SK-N-MC (cell line): ENCODE measurements around the gene DLG2.
A peak's percentile ranks its signal among the peaks of the same experiment; 100 is the strongest.

Experiments used
- DNase-seq: peaks from one replicate; pipeline ENCODE4 v3.0.0-alpha.2; 2011; ENCODE audit warnings: low read depth, low spot score
- H3K27ac ChIP-seq: fragments of 200-600 bp; sonication (generic); 2 replicates; pipeline ENCODE4 v1.5.1; 2016; ENCODE audit warnings: mixed run types
- H3K36me3 ChIP-seq: fragments of 200-600 bp; sonication (generic); 2 replicates; pipeline ENCODE4 v1.6.1; 2017; ENCODE audit warnings: antibody characterized with exemption, low read length, mixed read lengths; ENCODE audit not compliant: insufficient read depth
- H3K4me3 ChIP-seq: fragments of 200-600 bp; sonication (generic); 2 replicates; pipeline ENCODE4 v1.5.1; 2016
- H3K9ac ChIP-seq: fragments of 200-600 bp; sonication (generic); 2 replicates; pipeline ENCODE4 v1.8.0; 2017; ENCODE audit warnings: mixed run types, mixed read lengths; ENCODE audit not compliant: insufficient read length
- H3K9me3 ChIP-seq: fragments of 200-600 bp; sonication (generic); 2 replicates; pipeline ENCODE4 v1.6.1; 2017; ENCODE audit warnings: low read depth, mild to moderate bottlenecking, antibody characterized with exemption, low read length, moderate library complexity, mixed read lengths
- EZH2 ChIP-seq: fragments of 200-600 bp; sonication (generic); IDR thresholded peaks from one replicate; pipeline ENCODE4 v1.6.1; 2017; ENCODE audit warnings: antibody characterized with exemption
- FOXP2 ChIP-seq: optimal IDR thresholded peaks from 2 replicates; pipeline ENCODE3; 2011; ENCODE audit warnings: mild to moderate bottlenecking, moderate library complexity; ENCODE audit not compliant: insufficient read depth; ENCODE audit errors: extremely low read length, control extremely low read depth
- POLR2AphosphoS5 ChIP-seq: IDR thresholded peaks from 2 replicates; pipeline ENCODE4 v1.6.1; 2012; ENCODE audit warnings: mild to moderate bottlenecking, low read depth, low read length, borderline replicate concordance

Gene DLG2

DNA sequence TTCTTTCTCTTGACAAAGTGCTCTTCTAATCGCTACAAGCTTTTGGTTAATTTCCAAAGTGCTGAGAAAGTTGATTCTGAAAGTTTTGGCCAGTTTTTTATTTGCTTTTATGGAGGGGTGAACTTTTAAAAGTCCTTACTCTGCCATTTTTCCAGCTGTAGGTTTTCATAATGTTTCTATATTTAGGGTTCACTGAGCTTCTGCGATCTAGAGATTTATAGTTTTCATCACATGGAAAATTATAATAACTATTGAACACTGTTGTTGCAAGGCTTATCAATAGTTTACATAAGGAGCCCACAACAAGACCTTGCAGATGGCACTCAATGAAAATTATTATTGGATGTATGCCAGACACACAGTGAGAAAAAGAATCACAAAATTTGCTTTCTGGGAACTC, 55.1 kb downstream of the DLG2 start:
- Histone ChIP-seq H3K9me3 (no peaks in the 10 kb centered on the region), H3K9ac (no peak overlapping the region), H3K4me3 (no peak overlapping the region), H3K36me3 (no peaks in the 10 kb centered on the region), H3K27ac (no peak overlapping the region)
- no peak for DNase-seq
- TF ChIP-seq EZH2 (no peak), FOXP2 (no peak), POLR2AphosphoS5 (no peak)

DNA sequence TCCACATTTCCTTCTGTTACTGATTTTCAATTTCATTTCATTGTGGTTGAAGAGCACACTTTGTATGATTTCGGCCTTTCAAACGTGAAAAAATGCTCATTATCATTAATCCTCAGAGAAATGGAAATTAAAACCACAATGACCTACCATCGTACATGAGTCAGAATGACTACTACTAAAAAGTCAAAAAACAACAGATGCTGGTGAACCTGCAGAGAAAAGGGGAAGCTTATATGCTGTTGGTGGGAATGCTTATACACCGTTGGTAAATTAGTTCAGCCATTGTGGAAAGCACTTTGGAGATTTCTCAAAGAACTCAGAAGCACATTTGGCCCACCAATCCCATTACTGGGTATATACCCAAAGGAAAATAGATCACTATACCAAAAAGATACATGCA, 57.6 kb downstream of the DLG2 start:
- Histone ChIP-seq H3K4me3 (no peak overlapping the region), H3K27ac (no peak overlapping the region), H3K36me3 (no peaks in the 10 kb centered on the region), H3K9me3 (no peaks in the 10 kb centered on the region), H3K9ac (no peak overlapping the region)
- DNase-seq: no peak
- TF ChIP-seq POLR2AphosphoS5 (no peak), EZH2 (no peak), FOXP2 (no peak)

DNA sequence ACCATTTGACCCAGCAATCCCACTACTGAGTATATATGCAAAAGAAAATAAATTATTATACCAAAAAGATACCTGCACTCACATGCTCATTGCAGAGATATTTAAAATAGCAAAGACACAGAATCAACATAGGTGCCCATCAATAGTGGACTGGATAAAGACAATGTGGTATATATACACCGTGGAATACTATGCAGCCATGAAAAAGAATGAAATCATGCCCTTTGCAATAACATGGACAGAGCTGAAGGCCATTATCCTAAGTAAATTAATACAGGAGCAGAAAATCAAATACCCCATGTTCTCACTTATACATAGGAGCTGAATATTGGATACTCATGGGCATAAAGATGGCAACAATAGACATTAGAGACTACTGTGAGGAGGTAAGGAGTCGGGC, 68.7 kb downstream of the DLG2 start:
- Histone ChIP-seq H3K4me3 (no peak overlapping the region), H3K36me3 (no peaks in the 10 kb centered on the region), H3K9me3 (no peaks in the 10 kb centered on the region), H3K27ac (no peak overlapping the region), H3K9ac (no peak overlapping the region)
- DNase-seq: no peak
- TF ChIP-seq EZH2 (no peak), POLR2AphosphoS5 (no peak), FOXP2 (no peak)

DNA sequence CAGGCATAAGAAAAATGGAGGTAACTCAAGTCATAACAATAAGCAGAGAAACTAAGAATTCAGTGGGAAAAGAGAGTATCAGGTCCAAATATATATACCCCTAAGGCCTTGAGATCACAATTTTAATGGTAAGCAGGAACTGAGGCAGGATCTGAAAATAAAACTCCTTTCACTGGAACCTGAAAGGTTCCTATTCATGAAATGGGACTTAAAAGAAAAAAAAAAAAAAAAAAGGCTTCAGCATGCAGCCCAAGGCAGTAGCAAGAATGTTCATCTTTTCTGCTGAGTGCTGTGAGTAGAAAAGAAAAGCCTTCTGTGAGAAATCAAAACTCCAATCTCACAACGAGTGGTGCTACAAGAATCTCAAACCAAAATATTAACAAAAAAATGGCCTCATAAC, 75.3 kb downstream of the DLG2 start:
- no peaks in the 10 kb centered on the region for H3K36me3 ChIP-seq
- no peaks in the 10 kb centered on the region for H3K9me3 ChIP-seq
- no peak overlapping the region for H3K4me3 ChIP-seq
- no peak for TF ChIP-seq EZH2
- TF ChIP-seq FOXP2: no peak
- no peak for TF ChIP-seq POLR2AphosphoS5
- H3K9ac ChIP-seq: no peak overlapping the region
- DNase-seq: no peak
- H3K27ac ChIP-seq: no peak overlapping the region

DNA sequence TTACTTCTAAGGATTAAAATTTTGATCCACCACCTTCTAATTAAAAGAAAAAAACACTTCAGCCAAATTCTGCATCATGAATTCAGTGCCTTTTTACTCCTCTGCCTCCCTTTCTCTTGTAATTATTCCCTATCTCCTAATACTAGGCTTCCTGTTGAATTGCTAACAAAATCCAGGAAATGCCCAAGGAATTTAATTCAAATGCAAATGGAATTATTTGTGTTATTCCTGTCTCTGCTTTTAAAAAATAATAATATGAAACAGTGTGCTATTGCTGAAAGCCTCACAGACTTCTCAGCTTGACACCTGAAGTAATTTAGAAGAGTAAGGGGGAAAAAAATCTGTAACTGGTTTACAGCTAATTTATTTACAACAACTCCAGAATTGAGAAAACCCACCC, 85.5 kb downstream of the DLG2 start:
- Histone ChIP-seq H3K9ac (no peak overlapping the region), H3K4me3 (peak overlapping the region; percentile 40), H3K27ac (peak overlapping the region; percentile 78), H3K9me3 (no peaks in the 10 kb centered on the region), H3K36me3 (no peaks in the 10 kb centered on the region)
- TF ChIP-seq EZH2 (no peak), POLR2AphosphoS5 (no peak), FOXP2 (no peak)
- no peak for DNase-seq

DNA sequence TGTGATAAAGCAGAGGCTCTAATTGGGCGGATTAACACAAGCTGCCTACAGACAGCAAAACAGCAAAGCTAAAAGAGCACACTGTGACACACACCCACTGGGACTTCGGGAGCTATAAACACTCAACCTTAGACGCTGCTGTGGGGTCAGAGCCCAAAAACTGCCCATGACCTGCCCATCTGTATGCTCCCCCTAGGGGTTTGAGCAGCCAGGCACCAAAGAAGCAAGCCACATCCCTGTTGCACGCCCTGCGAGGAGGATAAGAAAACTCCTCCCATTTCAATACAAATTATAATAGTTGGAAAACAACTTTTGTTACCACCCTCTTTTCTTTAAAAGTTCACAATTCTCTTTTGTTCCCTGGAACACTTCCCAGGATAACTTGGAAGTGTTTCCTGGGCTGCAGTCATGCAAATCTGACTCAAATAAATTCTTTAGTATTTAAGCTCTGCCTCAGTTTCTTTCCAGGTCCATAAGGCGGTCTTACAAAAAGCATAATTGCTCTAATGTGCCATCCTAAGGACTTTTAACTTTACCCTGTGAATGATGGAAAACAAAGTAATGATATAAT, 86.4 kb downstream of the DLG2 start:
- no peak for TF ChIP-seq POLR2AphosphoS5
- no peak for TF ChIP-seq EZH2
- TF ChIP-seq FOXP2: no peak

DNA sequence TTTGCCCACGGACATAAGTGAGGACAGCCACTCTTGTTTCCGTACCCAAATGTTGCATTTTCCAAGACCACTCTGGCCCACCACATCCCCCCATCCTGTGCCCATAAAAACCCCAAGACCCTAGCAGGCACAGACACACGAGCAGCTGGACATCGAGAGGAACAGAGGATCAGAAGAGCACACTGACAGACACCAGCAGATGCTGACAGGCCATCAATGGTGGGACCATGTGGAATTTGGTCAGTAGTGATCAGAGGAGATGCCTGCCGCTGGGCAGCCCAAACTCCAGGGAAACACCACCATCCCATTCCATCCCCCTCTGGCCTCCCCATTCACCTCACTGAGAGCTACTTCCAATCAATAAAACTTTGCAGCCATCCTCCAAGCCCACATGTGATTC, 87.0 kb downstream of the DLG2 start:
- Histone ChIP-seq H3K27ac (no peak overlapping the region), H3K9ac (no peak overlapping the region), H3K4me3 (no peak overlapping the region), H3K9me3 (no peaks in the 10 kb centered on the region), H3K36me3 (no peaks in the 10 kb centered on the region)
- TF ChIP-seq EZH2: no peak
- TF ChIP-seq FOXP2: no peak
- no peak for TF ChIP-seq POLR2AphosphoS5
- no peak for DNase-seq

More for the DNA sequence above, 86.4 kb downstream of the DLG2 start:
- Histone ChIP-seq H3K9me3 (no peaks in the 10 kb centered on the region), H3K36me3 (no peaks in the 10 kb centered on the region), H3K9ac (no peak overlapping the region), H3K27ac (no peak overlapping the region), H3K4me3 (no peak overlapping the region)
- no peak for DNase-seq

DNA sequence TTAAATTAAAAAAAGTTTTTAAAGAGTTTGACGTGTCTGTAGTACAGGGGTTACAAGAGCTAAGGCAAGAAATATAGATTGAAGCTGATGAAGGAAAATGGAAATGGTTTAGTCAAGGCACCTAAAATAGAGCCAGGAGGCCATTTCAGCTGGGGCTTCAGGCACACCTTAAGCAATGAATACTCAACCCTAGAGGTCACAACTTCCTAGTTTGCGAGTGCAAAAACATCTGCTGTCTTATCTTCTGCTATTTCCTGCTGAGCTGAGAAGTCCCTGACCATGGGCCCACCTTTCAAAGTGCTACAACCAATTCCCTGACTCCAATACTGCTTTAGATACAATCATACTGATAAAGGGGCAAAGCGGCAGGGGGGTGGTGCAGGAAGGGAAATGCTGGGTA, 87.4 kb downstream of the DLG2 start:
- H3K4me3 ChIP-seq: no peak overlapping the region
- TF ChIP-seq POLR2AphosphoS5: no peak
- no peak for TF ChIP-seq FOXP2
- TF ChIP-seq EZH2: no peak
- H3K36me3 ChIP-seq: no peaks in the 10 kb centered on the region
- H3K27ac ChIP-seq: 0 out of 2 replicates have a peak overlapping the region, but pooled peaks have one; percentile 42
- no peak overlapping the region for H3K9ac ChIP-seq
- H3K9me3 ChIP-seq: no peaks in the 10 kb centered on the region
- DNase-seq: no peak
